Trophoblast cell (in vitro differentiated cells and primary cell): ENCODE results near the gene DDT. TPM values are rescaled to one million over a fixed set of nuclear protein-coding genes. Genes with fewer than 3 reads are reported as not detected.
"Not testable (repeated sequence)": the region's sequence is repeated elsewhere in the genome, so short reads cannot be mapped to it uniquely, and the experiment has no call there.

Experiments
- DNase-seq, 2 donors: peaks; one replicate each; pipeline ENCODE4 v3.0.0-alpha.2; 2016
- H2AFZ ChIP-seq: 2 replicates; pipeline ENCODE4 v1.6.1; 2013; ENCODE audit warnings: low read length, moderate library complexity, mild to moderate bottlenecking; ENCODE audit not compliant: insufficient read depth, poor library complexity
- H2AK5ac ChIP-seq: 2 replicates; pipeline ENCODE4 v1.6.1; 2013; ENCODE audit warnings: mild to moderate bottlenecking, low read length
- H2BK120ac ChIP-seq: 2 replicates; pipeline ENCODE4 v1.6.1; 2013; ENCODE audit warnings: low read length, mild to moderate bottlenecking, moderate library complexity; ENCODE audit not compliant: insufficient read depth, poor library complexity
- H2BK12ac ChIP-seq: 2 replicates; pipeline ENCODE4 v1.6.1; 2013; ENCODE audit warnings: mild to moderate bottlenecking, low read length, moderate library complexity
- H2BK5ac ChIP-seq: 2 replicates; pipeline ENCODE4 v1.6.1; 2013; ENCODE audit warnings: low read length, low read depth, moderate library complexity, mild to moderate bottlenecking; ENCODE audit not compliant: poor library complexity
- H3K14ac ChIP-seq: 2 replicates; pipeline ENCODE4 v1.6.1; 2013; ENCODE audit warnings: mild to moderate bottlenecking, low read length
- H3K18ac ChIP-seq: 2 replicates; pipeline ENCODE4 v1.6.1; 2013; ENCODE audit warnings: mild to moderate bottlenecking, low read length
- H3K23ac ChIP-seq: 2 replicates; pipeline ENCODE4 v1.6.1; 2013; ENCODE audit warnings: low read length
- H3K27ac ChIP-seq: 2 replicates; pipeline ENCODE4 v1.5.1; 2013; ENCODE audit warnings: low read depth, mild to moderate bottlenecking, inconsistent platforms, low read length, moderate library complexity
- H3K27me3 ChIP-seq: 2 replicates; pipeline ENCODE4 v1.6.1; 2013; ENCODE audit warnings: inconsistent platforms, mild to moderate bottlenecking, low read length, moderate library complexity; ENCODE audit not compliant: insufficient read depth
- H3K36me3 ChIP-seq, 2 experiments: 1 replicate in 1 of 2; 2 replicates in 1 of 2; pipeline ENCODE4 v1.6.1; 2013; ENCODE audit warnings: low read length in 2 of 2, mild to moderate bottlenecking in 2 of 2, moderate library complexity in 1 of 2; ENCODE audit not compliant: insufficient read depth in 2 of 2, control insufficient read depth in 1 of 2
- H3K4ac ChIP-seq: 2 replicates; pipeline ENCODE4 v1.6.1; 2013; ENCODE audit warnings: low read depth, mild to moderate bottlenecking, low read length, moderate library complexity
- H3K4me1 ChIP-seq, 2 experiments: 1 replicate in 1 of 2; 2 replicates in 1 of 2; pipeline ENCODE4 v1.6.1; 2013; ENCODE audit warnings: low read length in 2 of 2, mild to moderate bottlenecking in 2 of 2, moderate library complexity in 1 of 2; ENCODE audit not compliant: insufficient read depth in 2 of 2, control insufficient read depth in 1 of 2
- H3K4me2 ChIP-seq: 2 replicates; pipeline ENCODE4 v1.6.1; 2013; ENCODE audit warnings: inconsistent platforms, mild to moderate bottlenecking, low read length, moderate library complexity
- H3K4me3 ChIP-seq: 2 replicates; pipeline ENCODE4 v1.5.1; 2013; ENCODE audit warnings: mild to moderate bottlenecking, low read depth, low read length, inconsistent platforms
- H3K79me1 ChIP-seq: one replicate; pipeline ENCODE4 v1.6.1; 2013; ENCODE audit warnings: low read length
- H3K79me2 ChIP-seq: 2 replicates; pipeline ENCODE4 v1.6.1; 2013; ENCODE audit warnings: low read length, mild to moderate bottlenecking; ENCODE audit not compliant: control insufficient read depth, insufficient read depth, poor library complexity
- H3K9ac ChIP-seq: 2 replicates; pipeline ENCODE4 v1.6.1; 2013; ENCODE audit warnings: mild to moderate bottlenecking, low read length
- H3K9me3 ChIP-seq: 2 replicates; pipeline ENCODE4 v1.6.1; 2013; ENCODE audit warnings: low read depth, mild to moderate bottlenecking, control low read depth, inconsistent platforms, low read length; ENCODE audit not compliant: insufficient read depth
- H4K12ac ChIP-seq: 2 replicates; pipeline ENCODE4 v1.6.1; 2013; ENCODE audit warnings: low read depth, mild to moderate bottlenecking, low read length, moderate library complexity
- H4K8ac ChIP-seq: 2 replicates; pipeline ENCODE4 v1.6.1; 2013; ENCODE audit warnings: low read depth, mild to moderate bottlenecking, low read length, moderate library complexity
- H4K91ac ChIP-seq: one replicate; pipeline ENCODE4 v1.6.1; 2013; ENCODE audit warnings: low read depth, mild to moderate bottlenecking, low read length, moderate library complexity
- WGBS: extraction: QIAGEN DNeasy Blood & Tissue Kit; methylation state at CpG from one replicate; pipeline ENCODE4 v1.1.7; 2013; ENCODE audit warnings: missing lambda C conversion rate; ENCODE audit not compliant: insufficient read length, insufficient coverage; ENCODE audit errors: extremely low coverage; 5-methylcytosine and 5-hydroxymethylcytosine counted together
- polyA plus RNA-seq: library from polyadenylated mRNA; stranded (reverse); fragments of 200-250 nt; gene quantifications from 2 replicates; pipeline ENCODE4 v1.2.3, GENCODE V29; 2013

The DDT gene
- 191 and 192 TPM in 2 replicates for polyA plus RNA-seq

DNA sequence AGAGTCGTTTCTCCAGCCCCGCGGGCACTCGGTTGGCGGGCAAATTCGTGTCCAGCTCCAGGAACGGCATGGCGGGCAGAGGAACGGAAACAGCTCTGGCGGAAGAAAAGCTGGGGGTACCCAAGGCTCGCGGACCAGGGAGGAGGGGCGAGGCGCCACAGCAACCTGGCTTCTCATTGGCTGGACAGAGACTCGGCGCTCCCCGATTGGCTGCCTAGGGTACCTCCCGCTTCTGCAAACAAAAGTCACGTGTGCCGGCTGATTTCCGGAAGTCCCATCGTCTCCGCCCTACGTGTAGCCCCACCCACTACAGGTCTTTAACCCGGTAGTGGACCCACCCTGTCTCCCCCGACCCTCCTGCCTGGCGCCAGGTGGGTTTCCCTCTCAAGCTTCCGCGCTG is at the start of gene DDT:
Gene DDT, minus strand, starts transcription at position 97 of the 400 bp plus-strand sequence. Its CDS starts 27 bp downstream, at position 70.
- not testable (repeated sequence) for DNase-seq

DNA sequence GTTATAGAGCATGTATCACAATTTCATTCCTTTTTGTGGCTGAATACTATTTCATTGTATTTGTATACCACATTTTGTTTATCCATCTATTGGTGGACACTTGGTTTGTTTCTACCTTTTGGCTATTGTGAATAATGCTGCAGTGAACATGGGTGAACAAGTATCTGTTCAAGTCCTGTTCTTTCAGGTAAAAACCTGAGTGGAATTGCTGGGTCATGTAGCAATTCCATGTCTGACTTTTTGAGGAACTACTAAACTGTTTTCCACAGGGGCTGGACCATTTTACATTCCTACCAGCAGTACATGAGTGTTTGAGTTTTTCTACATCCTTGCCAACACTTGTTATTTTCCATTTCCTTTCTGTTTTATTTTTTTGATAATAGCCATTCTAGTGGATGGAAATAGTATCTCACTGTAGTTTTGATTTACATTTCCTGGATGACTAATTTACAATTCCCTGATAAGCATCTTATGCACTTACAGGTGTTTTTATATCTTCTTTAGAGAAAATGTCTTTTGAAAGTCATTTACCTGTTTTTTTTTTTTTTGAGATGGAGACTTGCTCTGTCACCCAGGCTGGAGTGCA is 49.1 kb upstream of the DDT start:
- no peak overlapping the region for H3K4ac ChIP-seq
- H3K79me1 ChIP-seq = no peaks in the 10 kb centered on the region
- H2AFZ ChIP-seq = no peak overlapping the region
- H3K4me3 ChIP-seq = no peak overlapping the region
- H3K36me3 ChIP-seq = no peaks in the 10 kb centered on the region
- H3K9me3 ChIP-seq = no peaks in the 10 kb centered on the region
- H2AK5ac ChIP-seq = no peak overlapping the region
- no peak overlapping the region for H3K9ac ChIP-seq
- no peak overlapping the region for H2BK12ac ChIP-seq
- H4K91ac ChIP-seq = no peak overlapping the region
- H3K79me2 ChIP-seq = no peaks in the 10 kb centered on the region
- H2BK5ac ChIP-seq = no peak overlapping the region
- no peaks in the 10 kb centered on the region for H3K27me3 ChIP-seq
- H4K12ac ChIP-seq = no peak overlapping the region
- H3K18ac ChIP-seq = no peak overlapping the region
- DNase-seq = no peak
- no peaks in the 10 kb centered on the region for H3K4me1 ChIP-seq
- no peak overlapping the region for H4K8ac ChIP-seq
- no peak overlapping the region for H3K27ac ChIP-seq
- H3K14ac ChIP-seq = no peak overlapping the region
- H3K4me2 ChIP-seq = no peak overlapping the region
- no peak overlapping the region for H3K23ac ChIP-seq
- H2BK120ac ChIP-seq = no peak overlapping the region

More for the DNA sequence above, at the start of gene DDT:
- not testable (repeated sequence) for H3K27me3 ChIP-seq, H3K4me3 ChIP-seq, H3K79me2 ChIP-seq, H4K12ac ChIP-seq, H4K8ac ChIP-seq, H4K91ac ChIP-seq, H3K14ac ChIP-seq, H3K4ac ChIP-seq, H3K18ac ChIP-seq, H2BK120ac ChIP-seq, H3K23ac ChIP-seq, H2AFZ ChIP-seq, H2AK5ac ChIP-seq, H3K9me3 ChIP-seq, H3K4me1 ChIP-seq, H2BK5ac ChIP-seq, H3K4me2 ChIP-seq, H3K79me1 ChIP-seq, H3K27ac ChIP-seq, H3K9ac ChIP-seq, H2BK12ac ChIP-seq
- peaks cover 20 to 25% of the 10 kb centered on the region in 2 experiments for H3K36me3 ChIP-seq
- WGBS = no CpG with 5 or more reads among the region's 29 CpGs

DNA sequence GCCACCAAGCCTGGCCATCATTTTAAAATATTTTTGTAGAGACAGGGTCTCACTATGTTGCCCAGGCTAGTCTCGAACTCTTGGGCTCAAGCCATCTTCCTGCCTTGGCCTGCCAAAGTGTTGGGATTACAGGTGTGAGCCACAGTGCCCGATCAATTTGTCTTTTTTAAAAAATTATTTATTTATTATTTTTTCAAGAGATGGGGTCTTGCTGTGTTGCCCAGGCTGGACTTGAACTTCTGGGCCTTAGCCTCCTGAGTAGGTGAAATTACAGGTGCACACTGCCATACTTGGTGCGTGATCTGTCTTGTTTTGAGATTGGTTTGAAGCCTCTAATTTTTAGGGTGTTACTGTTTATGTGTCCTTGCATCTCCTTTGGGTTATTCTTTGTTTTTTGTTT is 47.1 kb upstream of the DDT start:
- Histone ChIP-seq H3K27ac (no peak overlapping the region), H4K91ac (no peak overlapping the region), H3K14ac (no peak overlapping the region), H3K18ac (no peak overlapping the region), H3K4ac (no peak overlapping the region), H2AK5ac (no peak overlapping the region), H3K4me3 (no peak overlapping the region), H3K79me2 (no peaks in the 10 kb centered on the region), H3K4me1 (no peaks in the 10 kb centered on the region), H3K79me1 (no peaks in the 10 kb centered on the region), H3K9me3 (no peaks in the 10 kb centered on the region), H2BK120ac (no peak overlapping the region), H2BK5ac (no peak overlapping the region), H2BK12ac (no peak overlapping the region), H4K12ac (no peak overlapping the region), H3K36me3 (peaks cover 0 to 3% of the 10 kb centered on the region in 2 experiments), H3K4me2 (no peak overlapping the region), H2AFZ (no peak overlapping the region), H3K9ac (no peak overlapping the region), H4K8ac (no peak overlapping the region), H3K23ac (no peak overlapping the region), H3K27me3 (no peaks in the 10 kb centered on the region)
- DNase-seq = no peak
- no CpG with 5 or more reads among the region's 3 CpGs for WGBS

DNA sequence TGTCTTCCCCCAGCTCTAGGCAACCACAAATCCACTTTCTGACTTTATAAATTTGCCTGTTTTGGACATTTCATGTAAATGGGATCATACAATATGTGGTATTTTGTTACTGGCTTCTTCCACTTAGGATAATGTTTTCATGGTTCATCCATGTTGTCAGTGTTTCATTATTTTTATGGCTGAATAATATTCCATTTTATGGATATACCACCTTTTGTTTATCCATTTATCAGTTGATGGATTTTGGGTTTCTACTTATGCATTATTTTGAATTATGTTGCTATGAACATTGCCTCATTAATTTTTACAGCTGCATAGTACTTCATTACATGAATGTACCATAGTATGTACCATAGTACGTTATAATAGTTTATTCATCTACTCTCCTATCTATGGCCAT is 41.9 kb upstream of the DDT start:
- Histone ChIP-seq H2AFZ (no peak overlapping the region), H3K9me3 (no peaks in the 10 kb centered on the region), H3K14ac (no peak overlapping the region), H3K9ac (no peak overlapping the region), H3K36me3 (peaks cover 0 to 3% of the 10 kb centered on the region in 2 experiments), H3K79me1 (peaks cover 5% of the 10 kb centered on the region), H3K4ac (no peak overlapping the region), H4K12ac (no peak overlapping the region), H3K27ac (no peak overlapping the region), H3K4me1 (peaks cover 0 to 3% of the 10 kb centered on the region in 2 experiments), H2AK5ac (no peak overlapping the region), H3K23ac (no peak overlapping the region), H4K91ac (no peak overlapping the region), H4K8ac (no peak overlapping the region), H3K4me2 (no peak overlapping the region), H2BK120ac (no peak overlapping the region), H2BK5ac (no peak overlapping the region), H3K79me2 (peaks cover 5% of the 10 kb centered on the region), H3K18ac (no peak overlapping the region), H2BK12ac (no peak overlapping the region), H3K27me3 (no peaks in the 10 kb centered on the region), H3K4me3 (no peak overlapping the region)
- no peak for DNase-seq
- no CpG with 5 or more reads among the region's 1 CpG for WGBS
